IMR-90 (cell line): ENCODE results near the gene GLCE. TPM values are rescaled to one million over a fixed set of nuclear protein-coding genes. Genes with fewer than 3 reads are reported as not detected.

ENCODE experiments used
- ATAC-seq: fragments of 200-7000 bp; cut with Tn5 transposase; 2 replicates; pipeline ENCODE4 v1.9.1; 2020; ENCODE audit warnings: low read depth, mild to moderate bottlenecking, moderate library complexity
- BruUV-seq: library from RNA; stranded (reverse); fragments of 400-500 nt; replicated peaks from 2 replicates; lab custom pipeline; 2021; lab: Mats Ljungman, UMichigan
- CTCF ChIA-PET: fragments of 300-600 bp; formaldehyde crosslinking; extraction: SDS; loops from one replicate; lab custom pipeline; 2021; ENCODE audit warnings: antibody characterized with exemption; lab: Yijun Ruan, JAX
- POLR2A ChIA-PET: fragments of 300-600 bp; sonication (Branson Sonifier 250); formaldehyde crosslinking; loops from one replicate; lab custom pipeline; 2022; ENCODE audit warnings: antibody characterized with exemption; ENCODE audit not compliant: unreplicated experiment; lab: Charles Lee
- DNase-seq: peaks from one replicate; pipeline ENCODE4 v3.0.0; 2013
- H2AFZ ChIP-seq: replicated peaks from 2 replicates; pipeline ENCODE3; 2013; ENCODE audit warnings: low read length, mild to moderate bottlenecking; ENCODE audit not compliant: poor library complexity
- H2AK5ac ChIP-seq: 2 replicates; pipeline ENCODE4 v1.6.1; 2013; ENCODE audit warnings: low read depth, low read length, inconsistent platforms
- H2AK9ac ChIP-seq: replicated peaks from 2 replicates; pipeline ENCODE3; 2013; ENCODE audit warnings: mild to moderate bottlenecking, low read depth, low read length, moderate library complexity; ENCODE audit not compliant: poor library complexity
- H2BK120ac ChIP-seq: 2 replicates; pipeline ENCODE4 v1.6.1; 2013; ENCODE audit warnings: low read depth, low read length, inconsistent platforms
- H2BK15ac ChIP-seq: 3 replicates; pipeline ENCODE4 v1.6.1; 2013; ENCODE audit warnings: low read depth, low read length, inconsistent platforms
- H2BK20ac ChIP-seq: 2 replicates; pipeline ENCODE4 v1.6.1; 2013; ENCODE audit warnings: low read depth, mild to moderate bottlenecking, inconsistent platforms, low read length, moderate library complexity
- H2BK5ac ChIP-seq: 2 replicates; pipeline ENCODE4 v1.6.1; 2013; ENCODE audit warnings: mild to moderate bottlenecking, low read depth, low read length, inconsistent platforms; ENCODE audit not compliant: poor library complexity, severe bottlenecking
- H3K14ac ChIP-seq: replicated peaks from 2 replicates; pipeline ENCODE4 v1.6.1; 2013; ENCODE audit warnings: low read depth, low read length, inconsistent platforms
- H3K18ac ChIP-seq: 2 replicates; pipeline ENCODE4 v1.6.1; 2013; ENCODE audit warnings: low read depth, low read length, control low read depth
- H3K23ac ChIP-seq: 2 replicates; pipeline ENCODE4 v1.6.1; 2013; ENCODE audit warnings: low read depth, low read length, inconsistent platforms
- H3K27ac ChIP-seq: 2 replicates; pipeline ENCODE4 v1.5.1; 2013; ENCODE audit warnings: mild to moderate bottlenecking, control low read depth, low read length; ENCODE audit not compliant: insufficient read depth
- H3K27me3 ChIP-seq: 2 replicates; pipeline ENCODE4 v1.6.1; 2013; ENCODE audit warnings: low read length; ENCODE audit not compliant: control insufficient read depth, insufficient read depth
- H3K36me3 ChIP-seq: 2 replicates; pipeline ENCODE4 v1.6.1; 2013; ENCODE audit warnings: low read length, mixed read lengths; ENCODE audit not compliant: control insufficient read depth, insufficient read depth
- H3K4ac ChIP-seq: 2 replicates; pipeline ENCODE4 v1.6.1; 2013; ENCODE audit warnings: low read depth, low read length, inconsistent platforms
- H3K4me1 ChIP-seq: 2 replicates; pipeline ENCODE4 v1.6.1; 2013; ENCODE audit warnings: low read length, mixed read lengths; ENCODE audit not compliant: control insufficient read depth, insufficient read depth
- H3K4me2 ChIP-seq: 2 replicates; pipeline ENCODE4 v1.6.1; 2013; ENCODE audit warnings: low read depth, mild to moderate bottlenecking, control low read depth, low read length, moderate library complexity
- H3K4me3 ChIP-seq: 2 replicates; pipeline ENCODE4 v1.5.1; 2013; ENCODE audit warnings: low read depth, mild to moderate bottlenecking, control low read depth, low read length, moderate library complexity; ENCODE audit not compliant: insufficient read depth
- H3K56ac ChIP-seq: 2 replicates; pipeline ENCODE4 v1.6.1; 2013; ENCODE audit warnings: low read length, inconsistent platforms; ENCODE audit not compliant: insufficient read depth; ENCODE audit errors: extremely low read depth
- H3K79me1 ChIP-seq, 2 experiments: 2 replicates each; pipeline ENCODE4 v1.6.1; 2013; ENCODE audit warnings: low read length in 2 of 2, inconsistent platforms in 1 of 2, low read depth in 1 of 2
- H3K9ac ChIP-seq: 2 replicates; pipeline ENCODE4 v1.6.1; 2013; ENCODE audit warnings: low read depth, low read length, control low read depth
- H3K9me1 ChIP-seq: 2 replicates; pipeline ENCODE4 v1.6.1; 2013; ENCODE audit warnings: low read length, inconsistent platforms; ENCODE audit not compliant: insufficient read depth
- H3K9me3 ChIP-seq: 2 replicates; pipeline ENCODE4 v1.6.1; 2013; ENCODE audit warnings: low read length; ENCODE audit not compliant: control insufficient read depth, insufficient read depth
- H4K20me1 ChIP-seq: 2 replicates; pipeline ENCODE4 v1.6.1; 2013; ENCODE audit warnings: low read length, inconsistent platforms; ENCODE audit not compliant: insufficient read depth
- H4K5ac ChIP-seq: 2 replicates; pipeline ENCODE4 v1.6.1; 2013; ENCODE audit warnings: mild to moderate bottlenecking, low read depth, low read length, control low read depth
- H4K8ac ChIP-seq, 2 experiments: 2 replicates each; pipeline ENCODE4 v1.6.1; 2013; ENCODE audit warnings: low read depth in 2 of 2, low read length in 2 of 2, control low read depth in 1 of 2, inconsistent platforms in 1 of 2
- H4K91ac ChIP-seq: 2 replicates; pipeline ENCODE4 v1.6.1; 2013; ENCODE audit warnings: low read depth, low read length, inconsistent platforms; ENCODE audit not compliant: insufficient read depth
- CHD1 ChIP-seq: IDR thresholded peaks from 2 replicates; pipeline ENCODE4 v1.6.1; 2012; ENCODE audit warnings: low read depth, low read length, improper control_type of control experiment
- FOS ChIP-seq: fragments of 150-350 bp; IDR thresholded peaks from 2 replicates; pipeline ENCODE4 v1.6.1; 2016; ENCODE audit warnings: low read depth, low read length
- MXI1 ChIP-seq: IDR thresholded peaks from 2 replicates; pipeline ENCODE4 v1.6.1; 2012; ENCODE audit warnings: low read depth, mild to moderate bottlenecking, low read length, moderate library complexity, borderline replicate concordance
- NFE2L2 ChIP-seq: fragments of 150-350 bp; IDR thresholded peaks from 2 replicates; pipeline ENCODE4 v1.6.1; 2016; ENCODE audit warnings: low read depth, mild to moderate bottlenecking, low read length
- POLR2A ChIP-seq: IDR thresholded peaks from 2 replicates; pipeline ENCODE4 v1.6.1; 2012; ENCODE audit warnings: mild to moderate bottlenecking, low read depth, low read length
- RCOR1 ChIP-seq: IDR thresholded peaks from 2 replicates; pipeline ENCODE4 v1.6.1; 2012; ENCODE audit warnings: mild to moderate bottlenecking, low read length, improper control_type of control experiment; ENCODE audit not compliant: insufficient replicate concordance
- SMC3 ChIP-seq: fragments of 150-350 bp; IDR thresholded peaks from 2 replicates; pipeline ENCODE4 v1.6.1; 2016; ENCODE audit warnings: low read depth, mild to moderate bottlenecking, antibody characterized with exemption, low read length, moderate library complexity
- WGBS, 2 experiments: methylation state at CpG; one replicate each; pipeline versions ENCODE4 v1.1.5 to v1.1.7; 2013; ENCODE audit warnings: missing lambda C conversion rate in 2 of 2; ENCODE audit not compliant: insufficient read length in 1 of 2; ENCODE audit errors: extremely low coverage in 2 of 2; 5-methylcytosine and 5-hydroxymethylcytosine counted together
- dilution Hi-C: fragments of 300-500 bp; cut with HindIII; formaldehyde crosslinking; loops from one replicate; pipeline ENCODE4 v1.14.3; 2018; ENCODE audit warnings: low sequenced_read_pairs; ENCODE audit not compliant: unreplicated experiment
- in situ Hi-C: fragments of 300-500 bp; cut with MboI; formaldehyde crosslinking; loops from 3 replicates; pipeline ENCODE4 v1.14.3; 2019; ENCODE audit warnings: low sequenced_read_pairs, inconsistent platforms, mixed read lengths
- intact Hi-C: fragments of 100-400 bp; cut with micrococcal nuclease; formaldehyde crosslinking; loops from 2 replicates; pipeline ENCODE4 v1.10.0; 2022
- polyA plus RNA-seq, 3 experiments: library from polyadenylated mRNA; depleted of rRNA; stranded (reverse); fragments of >200 nt; gene quantifications; 2 replicates each; pipeline ENCODE4 v1.2.3, GENCODE V29; 2012; ENCODE audit warnings: low replicate concordance in 1 of 3
- total RNA-seq: library from RNA; depleted of rRNA; stranded (reverse); fragments of >200 nt; gene quantifications from 2 replicates; pipeline ENCODE4 v1.2.3, GENCODE V29; 2012
- TF ChIP-seq, protein P1 (sequence below): fragments of 150-350 bp; IDR thresholded peaks from 2 replicates; pipeline ENCODE4 v1.6.1; 2016; ENCODE audit warnings: low read depth, mild to moderate bottlenecking, low read length, moderate library complexity, borderline replicate concordance

Gene GLCE
- total and polyA plus RNA-seq, 2 of the 4 experiments (the other 2 are of a cell fraction) = 15.3 to 29.6 TPM

DNA sequence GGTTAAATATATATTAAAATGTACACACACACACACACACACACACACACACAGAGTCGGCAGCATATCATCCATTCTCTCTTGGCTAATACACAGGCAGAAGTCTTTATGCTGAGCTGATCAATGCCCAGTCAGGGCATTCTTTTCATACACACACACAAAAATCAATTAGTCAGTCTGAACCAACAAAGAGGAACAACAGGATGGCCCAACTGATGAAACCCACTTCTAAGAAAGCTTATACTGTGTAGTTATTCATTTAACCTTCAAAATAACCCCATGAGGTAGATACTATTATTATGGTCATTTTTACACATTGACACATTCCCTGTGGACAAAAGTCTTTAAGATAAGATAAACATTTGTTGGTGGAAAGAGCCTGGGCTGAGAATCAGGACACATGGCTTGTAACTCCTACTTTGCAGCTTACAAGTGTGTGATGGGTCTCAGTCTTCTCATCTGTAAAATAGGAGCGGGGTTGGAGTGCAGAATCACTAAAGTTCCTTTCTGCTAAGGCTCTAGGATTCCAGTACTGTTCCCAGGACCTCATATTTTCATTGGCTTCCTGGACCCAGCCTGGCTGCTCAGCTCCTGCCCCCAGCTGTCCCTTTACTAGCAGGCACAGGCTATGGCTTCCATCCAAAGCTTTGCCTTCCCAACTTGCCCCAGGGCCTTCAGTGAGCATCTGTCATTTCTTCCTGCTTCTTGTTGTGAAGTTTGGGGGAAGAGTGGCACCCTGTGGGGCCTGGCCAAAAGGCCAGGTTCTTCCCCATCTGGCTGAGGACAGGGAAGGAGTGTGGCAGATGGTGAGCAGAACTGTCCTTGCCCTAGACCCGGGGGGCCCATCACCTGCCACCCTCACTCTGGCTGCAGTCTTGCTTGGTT, 27.2 kb upstream of the GLCE start (continued):
- no peak for TF ChIP-seq MXI1

DNA sequence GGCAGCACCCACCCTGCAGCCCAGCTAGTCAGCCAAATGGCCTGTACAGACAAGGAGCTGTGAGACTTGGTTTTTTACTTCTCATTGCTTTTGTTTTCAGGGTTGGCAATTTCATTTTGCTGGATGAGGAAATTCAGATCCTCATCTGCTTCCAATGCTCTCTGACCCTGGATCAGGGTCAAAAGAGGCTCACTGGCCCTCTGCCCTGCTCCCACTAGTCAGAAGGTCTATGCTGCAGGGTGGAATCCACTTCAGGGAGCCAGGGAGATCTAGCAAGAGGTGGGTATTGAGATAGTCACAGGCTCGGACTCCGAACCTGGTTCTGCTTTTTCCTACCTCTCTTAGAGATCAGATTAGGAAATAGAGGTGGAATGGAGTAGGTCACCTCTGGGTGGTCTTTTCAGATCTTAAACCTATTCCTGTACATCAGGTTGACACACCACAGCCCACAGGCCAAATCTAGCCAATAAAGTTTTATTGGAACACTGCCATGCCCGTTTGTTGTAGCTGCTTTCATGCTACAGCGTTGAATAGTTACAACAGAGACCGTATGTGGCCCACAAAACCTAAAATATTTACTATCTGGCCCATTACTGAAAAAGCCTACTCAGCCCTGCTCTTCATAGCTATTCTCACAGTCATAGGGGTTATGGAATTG, 26.4 kb upstream of the GLCE start:
- no peak overlapping the region for H2AK9ac ChIP-seq
- POLR2A ChIA-PET = interaction anchor here (0.5 kb wide), 1 partner anchor 27 kb away, joined by 4 read pairs; no protein-coding TSS in a partner anchor

More for the DNA sequence above, 26.4 kb upstream of the GLCE start:
- in situ Hi-C loops = no loop called here
- Histone ChIP-seq H3K4ac (no peak overlapping the region), H4K8ac (no peak overlapping the region), H4K20me1 (no peaks in the 10 kb centered on the region), H4K91ac (no peak overlapping the region), H2AK5ac (no peak overlapping the region), H2AFZ (no peak overlapping the region), H3K23ac (no peak overlapping the region), H3K4me2 (no peak overlapping the region), H2BK120ac (no peak overlapping the region), H2BK15ac (no peak overlapping the region), H3K4me3 (no peak overlapping the region), H3K27ac (no peak overlapping the region), H3K9me1 (peaks cover 2% of the 10 kb centered on the region; the same call in 1 of the 2 replicates), H3K79me1 (no peaks in the 10 kb centered on the region), H4K5ac (no peak overlapping the region), H2BK5ac (no peak overlapping the region), H3K9me3 (0 out of 2 replicates have a peak, but pooled peaks cover 2% of the 10 kb centered on the region), H3K14ac (no peak overlapping the region), H3K56ac (no peak overlapping the region), H3K27me3 (peaks cover 67% of the 10 kb centered on the region), H3K9ac (no peak overlapping the region), H3K36me3 (no peaks in the 10 kb centered on the region), H3K4me1 (no peaks in the 10 kb centered on the region; the same call in 1 of the 2 replicates), H3K18ac (no peak overlapping the region), H2BK20ac (no peak overlapping the region)
- ATAC-seq (no peak), DNase-seq (no peak)
- dilution Hi-C loops = no loop called here
- BruUV-seq = no TSS peak
- intact Hi-C loops = no loop called here
- WGBS, 2 experiments = no CpG with 5 or more reads among the region's 5 CpGs
- TF ChIP-seq FOS (no peak), SMC3 (no peak), POLR2A (no peak), MXI1 (no peak), NFE2L2 (no peak), RCOR1 (no peak), CHD1 (no peak)
- TF ChIP-seq, protein P1, sequence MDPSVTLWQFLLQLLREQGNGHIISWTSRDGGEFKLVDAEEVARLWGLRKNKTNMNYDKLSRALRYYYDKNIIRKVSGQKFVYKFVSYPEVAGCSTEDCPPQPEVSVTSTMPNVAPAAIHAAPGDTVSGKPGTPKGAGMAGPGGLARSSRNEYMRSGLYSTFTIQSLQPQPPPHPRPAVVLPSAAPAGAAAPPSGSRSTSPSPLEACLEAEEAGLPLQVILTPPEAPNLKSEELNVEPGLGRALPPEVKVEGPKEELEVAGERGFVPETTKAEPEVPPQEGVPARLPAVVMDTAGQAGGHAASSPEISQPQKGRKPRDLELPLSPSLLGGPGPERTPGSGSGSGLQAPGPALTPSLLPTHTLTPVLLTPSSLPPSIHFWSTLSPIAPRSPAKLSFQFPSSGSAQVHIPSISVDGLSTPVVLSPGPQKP = no peak
- CTCF ChIA-PET = no interaction called here
